ENCODE measurements around the gene SLC35B4. TPM values are rescaled to one million over a fixed set of nuclear protein-coding genes. Genes with fewer than 3 reads are reported as not detected.

The SLC35B4 gene
- total RNA-seq, 1 donor from 2014 or later: 5.3 TPM

GRCh38 chr7:134289423-134289822 is 27.3 kb downstream of the SLC35B4 start:
- no peaks in the 10 kb centered on the region for H3K4me1 ChIP-seq
- no peak for DNase-seq (ENCODE audit: low spot score in 2 of 2)

GRCh38 chr7:134287916-134288659 is 28.6 kb downstream of the SLC35B4 start:
- Histone ChIP-seq H3K4me1 (no peaks in the 10 kb centered on the region), H3K27me3 (no peaks in the 10 kb centered on the region), H3K4me3 (no peak overlapping the region), H3K27ac (no peak overlapping the region), H3K9me3 (no peaks in the 10 kb centered on the region), H3K36me3 (no peaks in the 10 kb centered on the region)
- intact Hi-C loops (cut with DNase I): no loop called here
- no peak for TF ChIP-seq CTCF (IDR thresholded peaks at IDR 0.05)
- no peak for DNase-seq (ENCODE audit: low spot score in 2 of 2)

More at GRCh38 chr7:134289423-134289822, 27.3 kb downstream of the SLC35B4 start:
- H3K9me3 ChIP-seq: no peaks in the 10 kb centered on the region
- no peak overlapping the region for H3K4me3 ChIP-seq
- intact Hi-C loops (cut with DNase I): no loop called here
- H3K27ac ChIP-seq: no peak overlapping the region
- no peak for TF ChIP-seq CTCF (IDR thresholded peaks at IDR 0.05)
- H3K27me3 ChIP-seq: no peaks in the 10 kb centered on the region
- peaks cover 0 to 7% of the 10 kb centered on the region in 2 donors for H3K36me3 ChIP-seq

DNA sequence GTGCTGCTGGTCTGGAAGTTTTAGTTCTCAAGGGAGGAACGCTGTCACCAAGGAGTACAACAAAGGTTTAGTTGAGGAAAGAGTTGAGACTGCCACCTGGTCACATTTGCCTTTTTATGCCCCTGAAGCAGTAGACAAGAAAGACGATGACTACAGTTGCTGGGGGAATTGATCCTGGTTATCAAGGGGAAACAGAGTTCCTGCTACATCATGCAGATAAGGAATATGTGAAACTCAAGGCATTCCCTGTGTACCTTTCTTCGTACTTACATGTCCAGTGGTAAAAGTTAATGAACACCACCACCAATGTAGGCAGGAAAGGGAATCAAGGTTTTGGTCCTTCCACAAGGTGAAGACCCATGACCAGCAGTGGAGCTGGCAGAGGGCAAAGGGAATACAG is 31.8 kb downstream of the SLC35B4 start:
- Histone ChIP-seq H3K4me1 (no peaks in the 10 kb centered on the region), H3K27me3 (no peaks in the 10 kb centered on the region), H3K36me3 (no peaks in the 10 kb centered on the region), H3K4me3 (no peak overlapping the region), H3K27ac (no peak overlapping the region), H3K9me3 (no peaks in the 10 kb centered on the region)
- intact Hi-C loops (cut with DNase I): no loop called here
- DNase-seq (ENCODE audit: low spot score in 2 of 2): no peak
- no peak for TF ChIP-seq CTCF (IDR thresholded peaks at IDR 0.05)

- H3K4me1 ChIP-seq: no peaks in the 10 kb centered on the region
- no peak overlapping the region for H3K27ac ChIP-seq
- intact Hi-C loops (cut with DNase I): no loop called here
- DNase-seq (ENCODE audit: low spot score in 2 of 2): no peak
- H3K9me3 ChIP-seq: no peaks in the 10 kb centered on the region
- no peak overlapping the region for H3K4me3 ChIP-seq
- no peaks in the 10 kb centered on the region for H3K36me3 ChIP-seq
- no peak for TF ChIP-seq CTCF (IDR thresholded peaks at IDR 0.05)
- no peaks in the 10 kb centered on the region for H3K27me3 ChIP-seq
Observed at GRCh38 chr7:134284011-134284410, 32.7 kb downstream of the SLC35B4 start.

- no peak for TF ChIP-seq CTCF (IDR thresholded peaks at IDR 0.05)
- Histone ChIP-seq H3K9me3 (no peaks in the 10 kb centered on the region), H3K4me3 (no peak overlapping the region), H3K27me3 (no peaks in the 10 kb centered on the region), H3K4me1 (no peaks in the 10 kb centered on the region), H3K27ac (no peak overlapping the region), H3K36me3 (no peaks in the 10 kb centered on the region)
- DNase-seq (ENCODE audit: low spot score in 2 of 2): no peak
- intact Hi-C loops (cut with DNase I): no loop called here
Observed at GRCh38 chr7:134280508-134280907, 36.2 kb downstream of the SLC35B4 start.

Measured in ascending aorta (tissue), 2 donors.